Left lung (tissue), 10 donors: ENCODE data around the gene SMOC1. TPM values are rescaled to one million over a fixed set of nuclear protein-coding genes. Genes with fewer than 3 reads are reported as not detected.

Experiments
- ATAC-seq: fragments of 200-7000 bp; cut with Tn5 transposase; one replicate; pipeline ENCODE4 v1.9.1; 2020; ENCODE audit warnings: moderate library complexity
- DNase-seq, 4 donors: peaks; one replicate each; pipeline ENCODE4 v3.0.0-alpha.2; 2013 to 2020
- H3K27ac ChIP-seq, 2 donors: fragments of 200-600 bp; sonication (generic) in 1 of 2; one replicate each; pipeline versions ENCODE4 v1.5.0 to v1.8.0; 2020 to 2021
- H3K27me3 ChIP-seq, 2 donors: fragments of 200-600 bp; sonication (generic) in 1 of 2; one replicate each; pipeline versions ENCODE4 v1.5.0 to v1.8.0; 2020 to 2021
- H3K36me3 ChIP-seq, 2 donors: fragments of 200-600 bp; sonication (generic) in 1 of 2; one replicate each; pipeline versions ENCODE4 v1.5.0 to v1.8.0; 2020 to 2021
- H3K4me1 ChIP-seq, 2 donors: fragments of 200-600 bp; one replicate each; pipeline ENCODE4 v1.8.0; 2021
- H3K4me3 ChIP-seq, 2 donors: fragments of 200-600 bp; sonication (generic) in 1 of 2; one replicate each; pipeline versions ENCODE4 v1.5.0 to v1.8.0; 2020 to 2021; ENCODE audit warnings: mild to moderate bottlenecking in 1 of 2
- H3K9me3 ChIP-seq, 2 donors: fragments of 200-600 bp; sonication (generic) in 1 of 2; one replicate each; pipeline versions ENCODE4 v1.5.0 to v1.8.0; 2020 to 2021
- intact Hi-C, 2 donors: fragments of 100-400 bp; cut with DNase I; formaldehyde crosslinking; loops; one replicate each; pipeline versions ENCODE4 v1.11.2 to v1.14.2; 2022
- polyA plus RNA-seq, 6 donors: library from polyadenylated mRNA; unstranded; fragments of 120-200 nt; gene quantifications; one replicate each; pipeline ENCODE4 v1.2.1, GENCODE V29; 2013; ENCODE audit not compliant: insufficient read length in 6 of 6
- total RNA-seq, 2 donors: library from RNA; stranded (reverse); fragmentation: NEBNext Ultra II Directional; extraction: Animal tissue kit (Norgen Biotek cat#: 25700); gene quantifications; one replicate each; pipeline ENCODE4 v1.2.1, GENCODE V29; 2021
- TF ChIP-seq, protein P1 (sequence below), 2 donors: fragments of 200-600 bp; sonication (generic) in 1 of 2; IDR thresholded peaks; one replicate each; pipeline versions ENCODE4 v1.5.0 to v1.8.0; 2021; ENCODE audit warnings: antibody characterized with exemption in 2 of 2
- donor health status: DM: no; HTN: yes; CAD: no.
- donor health status: DM: no; HTN: no; CAD: no.

SMOC1 gene
- total and polyA plus RNA-seq, 8 donors: 0.20 to 2.3 (median 1.4) TPM

DNA sequence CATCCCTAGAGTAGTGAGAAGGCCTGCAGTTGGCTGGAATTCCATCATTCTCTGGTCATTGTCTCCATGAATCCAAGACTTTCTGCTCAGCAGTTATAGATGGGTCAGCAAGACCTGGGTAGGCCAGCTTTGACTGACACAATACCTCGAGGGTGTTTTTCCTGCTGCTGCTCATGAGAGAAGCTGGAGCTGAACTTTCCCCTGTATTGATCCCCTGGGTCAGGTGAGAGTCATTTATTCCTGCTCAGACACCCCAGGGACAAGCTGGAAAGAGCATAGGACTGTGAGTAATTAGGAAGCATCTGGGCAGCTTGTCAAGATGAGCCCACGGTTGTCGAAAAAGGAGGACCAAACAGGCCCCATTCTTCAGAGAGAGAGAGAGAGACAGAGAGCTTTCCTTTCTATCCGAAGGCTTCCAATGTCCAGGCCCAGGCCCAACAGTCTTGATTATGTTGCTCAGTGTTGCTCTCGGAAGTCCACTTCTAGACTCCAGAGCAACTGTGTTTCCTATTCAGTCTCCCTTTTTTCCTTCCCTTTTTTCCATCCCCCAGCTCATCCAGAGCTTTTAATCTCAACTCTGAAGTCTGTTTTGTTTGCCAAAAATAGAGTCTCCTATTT lies 178.4 kb downstream of the SMOC1 start:
- intact Hi-C loops: no loop called here

DNA sequence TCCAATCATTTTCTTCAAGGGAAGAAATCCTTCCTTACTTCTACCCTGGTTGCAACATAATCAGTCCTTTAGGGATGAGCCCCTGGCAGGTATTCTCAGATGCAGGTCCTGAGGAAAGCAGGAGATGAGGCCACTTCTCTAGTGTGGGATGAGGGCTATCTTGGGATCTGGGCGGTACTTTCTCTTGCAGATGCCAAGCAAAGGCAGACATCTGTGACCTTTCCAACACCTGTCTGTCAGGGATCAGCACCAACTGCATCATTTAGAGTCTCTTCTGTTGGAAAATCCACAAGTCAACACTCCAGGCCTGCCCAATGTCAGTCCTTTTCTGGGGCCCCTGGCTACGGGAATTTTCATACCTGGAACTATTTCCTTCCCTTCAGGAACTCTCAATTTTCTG lies 180.3 kb downstream of the SMOC1 start:
- DNase-seq: no peak
- TF ChIP-seq, protein P1, sequence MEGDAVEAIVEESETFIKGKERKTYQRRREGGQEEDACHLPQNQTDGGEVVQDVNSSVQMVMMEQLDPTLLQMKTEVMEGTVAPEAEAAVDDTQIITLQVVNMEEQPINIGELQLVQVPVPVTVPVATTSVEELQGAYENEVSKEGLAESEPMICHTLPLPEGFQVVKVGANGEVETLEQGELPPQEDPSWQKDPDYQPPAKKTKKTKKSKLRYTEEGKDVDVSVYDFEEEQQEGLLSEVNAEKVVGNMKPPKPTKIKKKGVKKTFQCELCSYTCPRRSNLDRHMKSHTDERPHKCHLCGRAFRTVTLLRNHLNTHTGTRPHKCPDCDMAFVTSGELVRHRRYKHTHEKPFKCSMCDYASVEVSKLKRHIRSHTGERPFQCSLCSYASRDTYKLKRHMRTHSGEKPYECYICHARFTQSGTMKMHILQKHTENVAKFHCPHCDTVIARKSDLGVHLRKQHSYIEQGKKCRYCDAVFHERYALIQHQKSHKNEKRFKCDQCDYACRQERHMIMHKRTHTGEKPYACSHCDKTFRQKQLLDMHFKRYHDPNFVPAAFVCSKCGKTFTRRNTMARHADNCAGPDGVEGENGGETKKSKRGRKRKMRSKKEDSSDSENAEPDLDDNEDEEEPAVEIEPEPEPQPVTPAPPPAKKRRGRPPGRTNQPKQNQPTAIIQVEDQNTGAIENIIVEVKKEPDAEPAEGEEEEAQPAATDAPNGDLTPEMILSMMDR (IDR thresholded peaks at IDR 0.05): no peak
- intact Hi-C loops: no loop called here
- Histone ChIP-seq H3K9me3 (no peaks in the 10 kb centered on the region), H3K36me3 (no peaks in the 10 kb centered on the region), H3K27me3 (peaks cover 0 to 25% of the 10 kb centered on the region in 2 donors), H3K4me1 (no peaks in the 10 kb centered on the region), H3K4me3 (no peak overlapping the region), H3K27ac (no peak overlapping the region)
- ATAC-seq: no peak

More for the DNA sequence above, 178.4 kb downstream of the SMOC1 start:
- ATAC-seq (no peak), DNase-seq (no peak)
- TF ChIP-seq, protein P1 (IDR thresholded peaks at IDR 0.05): no peak
- no peak overlapping the region for H3K4me3 ChIP-seq
- peaks cover 0 to 35% of the 10 kb centered on the region in 2 donors for H3K27me3 ChIP-seq
- no peak overlapping the region for H3K27ac ChIP-seq
- no peaks in the 10 kb centered on the region for H3K9me3 ChIP-seq
- no peaks in the 10 kb centered on the region for H3K36me3 ChIP-seq
- H3K4me1 ChIP-seq: no peaks in the 10 kb centered on the region

DNA sequence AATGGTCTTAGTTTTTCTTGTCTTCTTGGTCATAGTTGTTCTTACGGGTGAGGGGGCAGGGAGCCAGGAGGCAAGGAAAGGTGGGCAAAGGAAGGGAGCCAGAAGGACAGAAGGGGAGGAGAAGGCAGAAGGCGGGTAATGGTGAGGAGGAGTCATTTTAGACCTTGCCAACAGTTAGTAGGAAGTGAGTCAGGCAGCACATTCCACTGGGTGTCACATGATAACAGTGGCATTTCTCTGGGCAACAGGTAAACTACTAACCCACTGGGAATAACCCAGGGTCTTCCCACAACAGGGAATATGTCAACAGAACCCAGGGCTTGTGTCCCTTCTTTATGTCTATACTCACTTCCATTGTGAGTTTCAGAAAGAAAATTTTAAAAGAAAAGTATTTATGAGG lies 181.9 kb downstream of the SMOC1 start:
- ATAC-seq: no peak
- Histone ChIP-seq H3K27me3 (peaks cover 0 to 10% of the 10 kb centered on the region in 2 donors), H3K27ac (no peak overlapping the region), H3K9me3 (no peaks in the 10 kb centered on the region), H3K36me3 (no peaks in the 10 kb centered on the region), H3K4me1 (no peaks in the 10 kb centered on the region), H3K4me3 (no peak overlapping the region)
- DNase-seq: no peak
- intact Hi-C loops: no loop called here
- TF ChIP-seq, protein P1 (IDR thresholded peaks at IDR 0.05): no peak

DNA sequence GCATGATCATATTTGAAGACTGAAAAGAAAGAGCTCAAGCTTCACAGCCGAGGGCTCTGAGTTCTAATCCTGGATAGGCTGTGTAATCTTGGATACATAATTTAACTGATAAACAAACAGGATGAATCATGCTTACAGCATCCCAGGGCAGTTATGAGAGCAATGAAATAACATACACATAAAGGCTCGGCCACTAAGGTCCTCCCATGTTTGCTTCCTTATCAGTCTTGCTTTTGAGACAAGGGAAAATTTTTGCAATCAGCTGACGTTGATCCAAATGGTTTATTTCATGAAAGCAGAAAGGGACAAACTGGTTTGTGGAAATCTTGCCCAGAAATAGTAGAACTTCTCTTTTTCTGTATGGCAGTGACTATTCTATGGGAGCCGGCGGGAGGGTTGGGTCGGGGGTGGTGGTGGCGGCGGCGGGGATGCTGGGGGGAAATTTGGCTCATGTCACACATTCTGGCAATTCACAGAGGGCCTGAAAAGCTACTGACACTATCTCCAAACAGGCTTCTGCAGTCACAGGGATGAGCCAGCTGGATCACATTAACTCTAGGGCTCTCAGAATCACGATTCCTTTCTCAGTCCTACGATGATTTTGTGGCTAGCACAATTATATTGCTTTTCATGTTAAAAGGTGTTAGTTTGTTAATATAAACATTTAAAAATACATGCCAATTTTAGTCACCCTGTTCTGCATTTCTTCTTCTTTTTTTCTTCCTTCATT lies 185.1 kb downstream of the SMOC1 start:
- TF ChIP-seq, protein P1 (IDR thresholded peaks at IDR 0.05): no peak
- Histone ChIP-seq H3K9me3 (no peaks in the 10 kb centered on the region), H3K36me3 (no peaks in the 10 kb centered on the region), H3K27ac (no peak overlapping the region), H3K4me1 (no peaks in the 10 kb centered on the region), H3K4me3 (no peak overlapping the region), H3K27me3 (peaks cover 0 to 16% of the 10 kb centered on the region in 2 donors)
- ATAC-seq: no peak
- intact Hi-C loops: no loop called here
- DNase-seq: peak in 1 of 4 donors; percentile 12

DNA sequence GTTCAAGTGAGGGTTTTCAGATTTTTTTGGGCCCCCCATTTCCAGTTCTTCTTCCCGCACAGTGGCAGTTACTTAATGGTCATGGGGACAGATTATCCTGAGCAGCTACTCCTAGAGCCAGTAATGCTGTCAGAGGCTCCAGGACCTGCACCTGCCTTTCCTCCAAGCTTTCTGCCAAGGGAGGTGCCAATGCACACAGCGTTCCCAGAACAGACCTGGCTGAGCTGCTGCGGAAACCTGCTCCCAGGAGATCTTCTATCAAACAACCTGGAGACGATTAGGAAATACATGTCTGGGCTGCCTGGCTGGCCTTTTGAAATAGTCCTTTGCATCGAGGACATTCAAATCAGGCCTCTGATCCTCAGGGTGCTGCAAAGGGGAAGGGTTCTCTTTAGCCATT lies 188.6 kb downstream of the SMOC1 start:
- intact Hi-C loops: no loop called here

More for the DNA sequence above, 188.6 kb downstream of the SMOC1 start:
- H3K27me3 ChIP-seq: peaks cover 0 to 8% of the 10 kb centered on the region in 2 donors
- no peaks in the 10 kb centered on the region for H3K4me1 ChIP-seq
- DNase-seq (no peak), ATAC-seq (no peak)
- no peak overlapping the region for H3K4me3 ChIP-seq
- TF ChIP-seq, protein P1 (IDR thresholded peaks at IDR 0.05): no peak
- H3K27ac ChIP-seq: no peak overlapping the region
- no peaks in the 10 kb centered on the region for H3K36me3 ChIP-seq
- H3K9me3 ChIP-seq: no peaks in the 10 kb centered on the region
